OCI-LY1 (cell line): ENCODE results near the gene PDE1C.

ENCODE experiments used
- H2AFZ ChIP-seq: fragments of 200-600 bp; sonication (generic), shearing (Covaris generic); 2 replicates; pipeline ENCODE4 v1.6.0; 2014; ENCODE audit warnings: antibody characterized with exemption, mild to moderate bottlenecking, low read length
- H3F3A ChIP-seq: fragments of 200-600 bp; sonication (generic), shearing (Covaris generic); 2 replicates; pipeline ENCODE4 v1.6.0; 2014; ENCODE audit warnings: mild to moderate bottlenecking, antibody characterized with exemption, low read length, moderate library complexity; ENCODE audit not compliant: insufficient read depth
- H3K27ac ChIP-seq: fragments of 200-600 bp; sonication (generic); 2 replicates; pipeline ENCODE4 v1.5.1; 2014; ENCODE audit warnings: low read length, mixed run types, mild to moderate bottlenecking, low read depth; ENCODE audit not compliant: poor library complexity, severe bottlenecking
- H3K27me3 ChIP-seq: fragments of 200-600 bp; sonication (generic); 2 replicates; pipeline ENCODE4 v1.6.0; 2014; ENCODE audit warnings: antibody characterized with exemption, mild to moderate bottlenecking, low read length, moderate library complexity; ENCODE audit not compliant: insufficient read depth
- H3K36me3 ChIP-seq: fragments of 200-600 bp; sonication (generic); 2 replicates; pipeline ENCODE4 v1.6.1; 2014; ENCODE audit warnings: mild to moderate bottlenecking, antibody characterized with exemption, low read length, moderate library complexity, mixed read lengths; ENCODE audit not compliant: insufficient read depth
- H3K4me1 ChIP-seq: fragments of 200-600 bp; sonication (generic); 2 replicates; pipeline ENCODE4 v1.5.1; 2014; ENCODE audit warnings: mild to moderate bottlenecking, low read length, moderate library complexity; ENCODE audit not compliant: insufficient read depth, severe bottlenecking
- H3K4me2 ChIP-seq: fragments of 200-600 bp; sonication (generic), shearing (Covaris generic); 2 replicates; pipeline ENCODE4 v1.6.1; 2014; ENCODE audit warnings: low read length
- H3K4me3 ChIP-seq: fragments of 200-600 bp; sonication (generic); 2 replicates; pipeline ENCODE4 v1.5.1; 2014; ENCODE audit warnings: low read length, low read depth, mild to moderate bottlenecking, mixed read lengths; ENCODE audit not compliant: poor library complexity, severe bottlenecking
- H3K79me2 ChIP-seq: fragments of 200-600 bp; shearing (Covaris generic); 2 replicates; pipeline ENCODE4 v1.6.1; 2016; ENCODE audit warnings: mixed run types, low read length, mixed read lengths; ENCODE audit not compliant: insufficient read depth
- H3K9ac ChIP-seq: fragments of 200-600 bp; sonication (generic), shearing (Covaris generic); 2 replicates; pipeline ENCODE4 v1.6.1; 2014; ENCODE audit warnings: mild to moderate bottlenecking, low read length, mixed read lengths
- H3K9me2 ChIP-seq: fragments of 200-600 bp; sonication (generic), shearing (Covaris generic); 2 replicates; pipeline ENCODE4 v1.6.1; 2014; ENCODE audit warnings: low read depth, mild to moderate bottlenecking, low read length, mixed read lengths
- H3K9me3 ChIP-seq: fragments of 200-600 bp; shearing (Covaris generic); 2 replicates; pipeline ENCODE4 v1.6.1; 2014; ENCODE audit warnings: low read length, mixed read lengths
- H4K20me1 ChIP-seq: fragments of 200-600 bp; sonication (generic), shearing (Covaris generic); 2 replicates; pipeline ENCODE4 v1.6.0; 2016; ENCODE audit warnings: mild to moderate bottlenecking, low read length; ENCODE audit not compliant: insufficient read depth
- EZH2 ChIP-seq: fragments of 200-600 bp; sonication (generic), shearing (Covaris generic); IDR thresholded peaks from 2 replicates; pipeline ENCODE4 v1.8.0; 2017; ENCODE audit warnings: borderline replicate concordance, mixed run types, mild to moderate bottlenecking, antibody characterized with exemption, low read length, moderate library complexity, mixed read lengths
- TF ChIP-seq, protein P1 (sequence below): fragments of 200-600 bp; sonication (generic), shearing (Covaris generic); IDR thresholded peaks from 2 replicates; pipeline ENCODE4 v1.5.1; 2017; ENCODE audit warnings: mild to moderate bottlenecking, antibody characterized with exemption, low read length, moderate library complexity, mixed read lengths

PDE1C gene

DNA sequence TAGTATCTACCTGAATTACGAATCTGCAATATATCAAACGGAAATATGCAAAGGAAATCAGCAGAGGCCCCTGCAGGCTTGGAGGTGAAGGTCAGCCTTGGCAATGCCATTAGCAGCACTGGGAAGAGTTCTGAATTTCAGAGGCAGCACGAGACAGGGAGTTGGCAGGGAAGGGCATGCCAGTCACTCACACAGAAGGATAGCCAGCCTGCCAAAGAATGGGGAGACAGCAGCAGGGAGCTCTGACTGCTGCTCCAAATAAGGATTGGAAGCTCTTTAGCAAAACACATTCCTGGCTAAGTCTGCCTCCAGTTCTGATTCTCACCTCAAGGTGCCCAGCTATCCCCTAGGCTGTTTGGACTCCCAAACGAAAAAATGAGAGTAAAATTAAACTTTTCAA lies 188.0 kb downstream of the PDE1C start:
- no peaks in the 10 kb centered on the region for H3K79me2 ChIP-seq
- H3K4me1 ChIP-seq: no peaks in the 10 kb centered on the region
- H3K27me3 ChIP-seq: no peaks in the 10 kb centered on the region
- no peak overlapping the region for H3K4me3 ChIP-seq
- no peak overlapping the region for H3K27ac ChIP-seq
- peaks cover 3% of the 10 kb centered on the region; the same call in 1 of the 2 replicates for H3K9me3 ChIP-seq
- TF ChIP-seq, protein P1, sequence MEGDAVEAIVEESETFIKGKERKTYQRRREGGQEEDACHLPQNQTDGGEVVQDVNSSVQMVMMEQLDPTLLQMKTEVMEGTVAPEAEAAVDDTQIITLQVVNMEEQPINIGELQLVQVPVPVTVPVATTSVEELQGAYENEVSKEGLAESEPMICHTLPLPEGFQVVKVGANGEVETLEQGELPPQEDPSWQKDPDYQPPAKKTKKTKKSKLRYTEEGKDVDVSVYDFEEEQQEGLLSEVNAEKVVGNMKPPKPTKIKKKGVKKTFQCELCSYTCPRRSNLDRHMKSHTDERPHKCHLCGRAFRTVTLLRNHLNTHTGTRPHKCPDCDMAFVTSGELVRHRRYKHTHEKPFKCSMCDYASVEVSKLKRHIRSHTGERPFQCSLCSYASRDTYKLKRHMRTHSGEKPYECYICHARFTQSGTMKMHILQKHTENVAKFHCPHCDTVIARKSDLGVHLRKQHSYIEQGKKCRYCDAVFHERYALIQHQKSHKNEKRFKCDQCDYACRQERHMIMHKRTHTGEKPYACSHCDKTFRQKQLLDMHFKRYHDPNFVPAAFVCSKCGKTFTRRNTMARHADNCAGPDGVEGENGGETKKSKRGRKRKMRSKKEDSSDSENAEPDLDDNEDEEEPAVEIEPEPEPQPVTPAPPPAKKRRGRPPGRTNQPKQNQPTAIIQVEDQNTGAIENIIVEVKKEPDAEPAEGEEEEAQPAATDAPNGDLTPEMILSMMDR: no peak
- no peak for TF ChIP-seq EZH2
- H3K9ac ChIP-seq: no peak overlapping the region
- H2AFZ ChIP-seq: no peak overlapping the region
- H3F3A ChIP-seq: no peaks in the 10 kb centered on the region
- H4K20me1 ChIP-seq: no peaks in the 10 kb centered on the region
- no peak overlapping the region for H3K4me2 ChIP-seq
- no peaks in the 10 kb centered on the region for H3K36me3 ChIP-seq
- no peaks in the 10 kb centered on the region for H3K9me2 ChIP-seq

DNA sequence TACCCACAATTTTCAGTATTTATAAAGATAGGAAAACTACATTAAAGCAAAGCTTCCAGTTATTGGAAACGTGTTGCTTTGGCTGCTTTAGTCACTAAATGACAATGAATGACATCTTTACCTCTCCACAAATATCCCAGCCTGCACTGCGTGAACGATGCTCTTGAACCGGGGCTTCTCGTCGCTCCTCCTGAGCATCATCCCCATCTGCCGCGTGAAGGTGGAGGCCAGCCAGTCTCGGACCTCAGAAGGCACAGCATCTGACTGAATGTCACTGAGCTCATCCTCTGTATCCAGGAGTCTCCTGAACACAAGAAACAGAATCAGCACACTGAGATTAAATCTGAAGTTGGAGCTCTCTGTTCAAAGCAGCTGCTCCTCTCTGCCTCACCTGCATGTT lies 191.3 kb downstream of the PDE1C start:
- no peaks in the 10 kb centered on the region for H3K9me3 ChIP-seq
- H3K27me3 ChIP-seq: no peaks in the 10 kb centered on the region
- no peaks in the 10 kb centered on the region for H3K36me3 ChIP-seq
- no peaks in the 10 kb centered on the region for H3K4me1 ChIP-seq
- no peaks in the 10 kb centered on the region for H4K20me1 ChIP-seq
- no peak for TF ChIP-seq EZH2
- TF ChIP-seq, protein P1: no peak
- no peaks in the 10 kb centered on the region for H3K79me2 ChIP-seq
- no peak overlapping the region for H3K4me2 ChIP-seq
- no peak overlapping the region for H2AFZ ChIP-seq
- no peaks in the 10 kb centered on the region for H3K9me2 ChIP-seq
- no peak overlapping the region for H3K9ac ChIP-seq
- H3K27ac ChIP-seq: no peak overlapping the region
- no peaks in the 10 kb centered on the region for H3F3A ChIP-seq
- H3K4me3 ChIP-seq: no peak overlapping the region

DNA sequence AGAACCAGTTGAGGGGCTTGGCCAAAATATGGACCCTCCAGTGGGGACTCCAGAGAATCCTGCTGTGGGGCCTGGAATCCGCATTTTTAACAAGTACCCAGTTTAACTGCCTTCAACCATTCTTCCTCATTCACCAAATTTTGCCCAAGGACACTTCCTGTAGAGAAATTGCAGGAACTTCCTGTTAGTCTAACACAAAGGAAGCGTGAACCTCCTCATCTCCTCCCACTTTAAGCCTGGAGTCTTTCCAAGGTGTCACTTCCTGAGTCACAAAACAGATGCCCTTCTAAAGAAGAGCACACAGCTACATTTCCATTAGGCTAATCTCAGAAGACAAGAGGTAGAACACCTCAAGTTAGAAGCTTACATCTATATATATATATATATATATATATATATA lies 194.8 kb downstream of the PDE1C start:
- H2AFZ ChIP-seq: no peak overlapping the region

More for the DNA sequence above, 194.8 kb downstream of the PDE1C start:
- Histone ChIP-seq H3F3A (no peaks in the 10 kb centered on the region), H4K20me1 (no peaks in the 10 kb centered on the region), H3K4me2 (no peak overlapping the region), H3K9me3 (no peaks in the 10 kb centered on the region), H3K79me2 (no peaks in the 10 kb centered on the region), H3K9me2 (no peaks in the 10 kb centered on the region), H3K4me3 (no peak overlapping the region), H3K36me3 (no peaks in the 10 kb centered on the region), H3K27ac (no peak overlapping the region), H3K9ac (no peak overlapping the region), H3K4me1 (no peaks in the 10 kb centered on the region), H3K27me3 (no peaks in the 10 kb centered on the region)
- no peak for TF ChIP-seq EZH2
- TF ChIP-seq, protein P1: no peak
